IMR-90 (cell line): ENCODE measurements around the gene SYNE3. TPM values are rescaled to one million over a fixed set of nuclear protein-coding genes. Genes with fewer than 3 reads are reported as not detected.

ENCODE experiments used
- ATAC-seq: fragments of 200-7000 bp; cut with Tn5 transposase; 2 replicates; pipeline ENCODE4 v1.9.1; 2020; ENCODE audit warnings: low read depth, mild to moderate bottlenecking, moderate library complexity
- BruUV-seq: library from RNA; stranded (reverse); fragments of 400-500 nt; replicated peaks from 2 replicates; lab custom pipeline; 2021; lab: Mats Ljungman, UMichigan
- CTCF ChIA-PET: fragments of 300-600 bp; formaldehyde crosslinking; extraction: SDS; loops from one replicate; lab custom pipeline; 2021; ENCODE audit warnings: antibody characterized with exemption; lab: Yijun Ruan, JAX
- POLR2A ChIA-PET: fragments of 300-600 bp; sonication (Branson Sonifier 250); formaldehyde crosslinking; loops from one replicate; lab custom pipeline; 2022; ENCODE audit warnings: antibody characterized with exemption; ENCODE audit not compliant: unreplicated experiment; lab: Charles Lee
- DNase-seq: peaks from one replicate; pipeline ENCODE4 v3.0.0; 2013
- H2AFZ ChIP-seq: replicated peaks from 2 replicates; pipeline ENCODE3; 2013; ENCODE audit warnings: low read length, mild to moderate bottlenecking; ENCODE audit not compliant: poor library complexity
- H2AK5ac ChIP-seq: 2 replicates; pipeline ENCODE4 v1.6.1; 2013; ENCODE audit warnings: low read depth, low read length, inconsistent platforms
- H2AK9ac ChIP-seq: replicated peaks from 2 replicates; pipeline ENCODE3; 2013; ENCODE audit warnings: mild to moderate bottlenecking, low read depth, low read length, moderate library complexity; ENCODE audit not compliant: poor library complexity
- H2BK120ac ChIP-seq: 2 replicates; pipeline ENCODE4 v1.6.1; 2013; ENCODE audit warnings: low read depth, low read length, inconsistent platforms
- H2BK15ac ChIP-seq: 3 replicates; pipeline ENCODE4 v1.6.1; 2013; ENCODE audit warnings: low read depth, low read length, inconsistent platforms
- H2BK20ac ChIP-seq: 2 replicates; pipeline ENCODE4 v1.6.1; 2013; ENCODE audit warnings: low read depth, mild to moderate bottlenecking, inconsistent platforms, low read length, moderate library complexity
- H2BK5ac ChIP-seq: 2 replicates; pipeline ENCODE4 v1.6.1; 2013; ENCODE audit warnings: mild to moderate bottlenecking, low read depth, low read length, inconsistent platforms; ENCODE audit not compliant: poor library complexity, severe bottlenecking
- H3K14ac ChIP-seq: replicated peaks from 2 replicates; pipeline ENCODE4 v1.6.1; 2013; ENCODE audit warnings: low read depth, low read length, inconsistent platforms
- H3K18ac ChIP-seq: 2 replicates; pipeline ENCODE4 v1.6.1; 2013; ENCODE audit warnings: low read depth, low read length, control low read depth
- H3K23ac ChIP-seq: 2 replicates; pipeline ENCODE4 v1.6.1; 2013; ENCODE audit warnings: low read depth, low read length, inconsistent platforms
- H3K27ac ChIP-seq: 2 replicates; pipeline ENCODE4 v1.5.1; 2013; ENCODE audit warnings: mild to moderate bottlenecking, control low read depth, low read length; ENCODE audit not compliant: insufficient read depth
- H3K27me3 ChIP-seq: 2 replicates; pipeline ENCODE4 v1.6.1; 2013; ENCODE audit warnings: low read length; ENCODE audit not compliant: control insufficient read depth, insufficient read depth
- H3K36me3 ChIP-seq: 2 replicates; pipeline ENCODE4 v1.6.1; 2013; ENCODE audit warnings: low read length, mixed read lengths; ENCODE audit not compliant: control insufficient read depth, insufficient read depth
- H3K4ac ChIP-seq: 2 replicates; pipeline ENCODE4 v1.6.1; 2013; ENCODE audit warnings: low read depth, low read length, inconsistent platforms
- H3K4me1 ChIP-seq: 2 replicates; pipeline ENCODE4 v1.6.1; 2013; ENCODE audit warnings: low read length, mixed read lengths; ENCODE audit not compliant: control insufficient read depth, insufficient read depth
- H3K4me2 ChIP-seq: 2 replicates; pipeline ENCODE4 v1.6.1; 2013; ENCODE audit warnings: low read depth, mild to moderate bottlenecking, control low read depth, low read length, moderate library complexity
- H3K4me3 ChIP-seq: 2 replicates; pipeline ENCODE4 v1.5.1; 2013; ENCODE audit warnings: low read depth, mild to moderate bottlenecking, control low read depth, low read length, moderate library complexity; ENCODE audit not compliant: insufficient read depth
- H3K56ac ChIP-seq: 2 replicates; pipeline ENCODE4 v1.6.1; 2013; ENCODE audit warnings: low read length, inconsistent platforms; ENCODE audit not compliant: insufficient read depth; ENCODE audit errors: extremely low read depth
- H3K79me1 ChIP-seq, 2 experiments: 2 replicates each; pipeline ENCODE4 v1.6.1; 2013; ENCODE audit warnings: low read length in 2 of 2, inconsistent platforms in 1 of 2, low read depth in 1 of 2
- H3K9ac ChIP-seq: 2 replicates; pipeline ENCODE4 v1.6.1; 2013; ENCODE audit warnings: low read depth, low read length, control low read depth
- H3K9me1 ChIP-seq: 2 replicates; pipeline ENCODE4 v1.6.1; 2013; ENCODE audit warnings: low read length, inconsistent platforms; ENCODE audit not compliant: insufficient read depth
- H3K9me3 ChIP-seq: 2 replicates; pipeline ENCODE4 v1.6.1; 2013; ENCODE audit warnings: low read length; ENCODE audit not compliant: control insufficient read depth, insufficient read depth
- H4K20me1 ChIP-seq: 2 replicates; pipeline ENCODE4 v1.6.1; 2013; ENCODE audit warnings: low read length, inconsistent platforms; ENCODE audit not compliant: insufficient read depth
- H4K5ac ChIP-seq: 2 replicates; pipeline ENCODE4 v1.6.1; 2013; ENCODE audit warnings: mild to moderate bottlenecking, low read depth, low read length, control low read depth
- H4K8ac ChIP-seq, 2 experiments: 2 replicates each; pipeline ENCODE4 v1.6.1; 2013; ENCODE audit warnings: low read depth in 2 of 2, low read length in 2 of 2, control low read depth in 1 of 2, inconsistent platforms in 1 of 2
- H4K91ac ChIP-seq: 2 replicates; pipeline ENCODE4 v1.6.1; 2013; ENCODE audit warnings: low read depth, low read length, inconsistent platforms; ENCODE audit not compliant: insufficient read depth
- MAFK ChIP-seq: IDR thresholded peaks from 2 replicates; pipeline ENCODE4 v1.6.1; 2012; ENCODE audit warnings: low read depth, low read length, improper control_type of control experiment
- MXI1 ChIP-seq: IDR thresholded peaks from 2 replicates; pipeline ENCODE4 v1.6.1; 2012; ENCODE audit warnings: low read depth, mild to moderate bottlenecking, low read length, moderate library complexity, borderline replicate concordance
- NFE2L2 ChIP-seq: fragments of 150-350 bp; IDR thresholded peaks from 2 replicates; pipeline ENCODE4 v1.6.1; 2016; ENCODE audit warnings: low read depth, mild to moderate bottlenecking, low read length
- POLR2A ChIP-seq: IDR thresholded peaks from 2 replicates; pipeline ENCODE4 v1.6.1; 2012; ENCODE audit warnings: mild to moderate bottlenecking, low read depth, low read length
- RAD21 ChIP-seq: IDR thresholded peaks from 2 replicates; pipeline ENCODE4 v1.6.1; 2012; ENCODE audit warnings: low read length, improper control_type of control experiment
- RFX5 ChIP-seq: IDR thresholded peaks from 2 replicates; pipeline ENCODE4 v1.8.0; 2012; ENCODE audit warnings: low read depth, mild to moderate bottlenecking, low read length, moderate library complexity
- SMC3 ChIP-seq: fragments of 150-350 bp; IDR thresholded peaks from 2 replicates; pipeline ENCODE4 v1.6.1; 2016; ENCODE audit warnings: low read depth, mild to moderate bottlenecking, antibody characterized with exemption, low read length, moderate library complexity
- WGBS, 2 experiments: methylation state at CpG; one replicate each; pipeline versions ENCODE4 v1.1.5 to v1.1.7; 2013; ENCODE audit warnings: missing lambda C conversion rate in 2 of 2; ENCODE audit not compliant: insufficient read length in 1 of 2; ENCODE audit errors: extremely low coverage in 2 of 2; 5-methylcytosine and 5-hydroxymethylcytosine counted together
- dilution Hi-C: fragments of 300-500 bp; cut with HindIII; formaldehyde crosslinking; loops from one replicate; pipeline ENCODE4 v1.14.3; 2018; ENCODE audit warnings: low sequenced_read_pairs; ENCODE audit not compliant: unreplicated experiment
- in situ Hi-C: fragments of 300-500 bp; cut with MboI; formaldehyde crosslinking; loops from 3 replicates; pipeline ENCODE4 v1.14.3; 2019; ENCODE audit warnings: low sequenced_read_pairs, inconsistent platforms, mixed read lengths
- intact Hi-C: fragments of 100-400 bp; cut with micrococcal nuclease; formaldehyde crosslinking; loops from 2 replicates; pipeline ENCODE4 v1.10.0; 2022
- polyA plus RNA-seq, 3 experiments: library from polyadenylated mRNA; depleted of rRNA; stranded (reverse); fragments of >200 nt; gene quantifications; 2 replicates each; pipeline ENCODE4 v1.2.3, GENCODE V29; 2012; ENCODE audit warnings: low replicate concordance in 1 of 3
- total RNA-seq: library from RNA; depleted of rRNA; stranded (reverse); fragments of >200 nt; gene quantifications from 2 replicates; pipeline ENCODE4 v1.2.3, GENCODE V29; 2012
- TF ChIP-seq, protein P1 (sequence below): fragments of 150-350 bp; IDR thresholded peaks from 2 replicates; pipeline ENCODE4 v1.6.1; 2016; ENCODE audit warnings: low read depth, mild to moderate bottlenecking, low read length, moderate library complexity, borderline replicate concordance

The SYNE3 gene
- total and polyA plus RNA-seq, 2 of the 4 experiments (the other 2 are of a cell fraction) = 2.9 to 5.0 TPM

GRCh38 chr14:95494456-95494855 is 22.0 kb downstream of the SYNE3 start:
- Histone ChIP-seq H3K14ac (no peak overlapping the region), H2AFZ (no peak overlapping the region), H3K9me1 (peaks cover 23% of the 10 kb centered on the region), H3K23ac (no peak overlapping the region), H3K27ac (no peak overlapping the region), H4K91ac (no peak overlapping the region), H2BK15ac (no peak overlapping the region), H3K27me3 (no peaks in the 10 kb centered on the region), H4K5ac (no peak overlapping the region), H2BK5ac (no peak overlapping the region), H3K9me3 (no peaks in the 10 kb centered on the region), H3K9ac (no peak overlapping the region), H3K4me1 (peaks cover 19% of the 10 kb centered on the region), H3K4ac (no peak overlapping the region), H3K79me1 (peaks cover 10 to 67% of the 10 kb centered on the region in 2 experiments; a peak in 3 of 4 replicates), H4K20me1 (peaks cover 5% of the 10 kb centered on the region; the same call in 1 of the 2 replicates), H4K8ac (no peak overlapping the region), H3K36me3 (no peaks in the 10 kb centered on the region), H3K4me3 (no peak overlapping the region), H3K56ac (no peak overlapping the region), H2AK5ac (no peak overlapping the region), H2BK20ac (no peak overlapping the region), H2BK120ac (no peak overlapping the region), H2AK9ac (no peak overlapping the region), H3K4me2 (no peak overlapping the region), H3K18ac (no peak overlapping the region)
- no peak for TF ChIP-seq RAD21
- no peak for TF ChIP-seq MXI1
- TF ChIP-seq RFX5 = no peak
- TF ChIP-seq POLR2A = no peak
- TF ChIP-seq SMC3 = no peak
- TF ChIP-seq MAFK = no peak
- TF ChIP-seq, protein P1, sequence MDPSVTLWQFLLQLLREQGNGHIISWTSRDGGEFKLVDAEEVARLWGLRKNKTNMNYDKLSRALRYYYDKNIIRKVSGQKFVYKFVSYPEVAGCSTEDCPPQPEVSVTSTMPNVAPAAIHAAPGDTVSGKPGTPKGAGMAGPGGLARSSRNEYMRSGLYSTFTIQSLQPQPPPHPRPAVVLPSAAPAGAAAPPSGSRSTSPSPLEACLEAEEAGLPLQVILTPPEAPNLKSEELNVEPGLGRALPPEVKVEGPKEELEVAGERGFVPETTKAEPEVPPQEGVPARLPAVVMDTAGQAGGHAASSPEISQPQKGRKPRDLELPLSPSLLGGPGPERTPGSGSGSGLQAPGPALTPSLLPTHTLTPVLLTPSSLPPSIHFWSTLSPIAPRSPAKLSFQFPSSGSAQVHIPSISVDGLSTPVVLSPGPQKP = no peak
- no peak for TF ChIP-seq NFE2L2
- ChIA-PET CTCF (interaction anchor here (1.0 kb wide), 1 partner anchor 12 kb away, joined by 3 read pairs; no protein-coding TSS in a partner anchor), POLR2A (no interaction called here)
- intact Hi-C loops (no loop called here), in situ Hi-C loops (no loop called here), dilution Hi-C loops (no loop called here)
- ATAC-seq = no peak
- DNase-seq = no peak
- BruUV-seq = no TSS peak
- WGBS, 2 experiments = no CpG with 5 or more reads among the region's 4 CpGs
